Left renal pelvis (tissue), 4 donors: ENCODE data around the gene UNC45B. TPM values are rescaled to one million over a fixed set of nuclear protein-coding genes. Genes with fewer than 3 reads are reported as not detected.
"Not testable (repeated sequence)": the region's sequence is repeated elsewhere in the genome, so short reads cannot be mapped to it uniquely, and the experiment has no call there.

Source experiments
- DNase-seq, 4 donors: peaks; one replicate each; pipeline ENCODE4 v3.0.0-alpha.2; 2013; ENCODE audit warnings: low read depth in 4 of 4, low spot score in 3 of 4
- polyA plus RNA-seq, 4 donors: library from polyadenylated mRNA; unstranded; fragments of 120-200 nt; gene quantifications; one replicate each; pipeline ENCODE4 v1.2.1, GENCODE V29; 2013; ENCODE audit not compliant: insufficient read length in 4 of 4

UNC45B gene
- polyA plus RNA-seq, 4 donors: 0.04 to 0.27 (median 0.11) TPM

DNA sequence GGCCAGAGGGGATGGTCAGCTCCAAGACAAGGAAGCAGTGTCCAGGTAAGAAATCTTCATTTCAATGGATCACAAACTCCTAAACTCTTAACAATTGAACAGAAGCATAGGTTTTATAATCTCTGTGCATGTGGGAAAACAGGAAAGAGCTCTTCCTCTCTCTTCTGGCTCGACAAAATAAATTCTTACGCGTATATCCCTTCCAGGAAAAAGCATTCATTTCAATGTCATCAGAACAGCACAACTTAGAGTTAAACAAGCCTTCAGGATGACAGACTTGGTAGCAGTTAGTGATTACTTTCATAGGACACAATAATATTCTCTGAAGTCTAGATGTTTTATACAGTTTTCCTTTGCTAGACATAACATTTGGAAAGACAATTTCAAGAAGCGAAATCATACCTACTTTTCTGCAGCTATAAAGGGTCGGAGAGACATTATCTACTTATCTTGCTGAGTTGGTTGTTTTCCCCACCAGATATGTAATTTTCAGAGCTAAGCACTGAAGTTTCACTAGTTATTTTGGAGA, 65.9 kb downstream of the UNC45B start:
- no peak for DNase-seq

- no peak for DNase-seq
These were observed 66.6 kb downstream of the UNC45B start for GRCh38 chr17:35214192-35214591.

DNA sequence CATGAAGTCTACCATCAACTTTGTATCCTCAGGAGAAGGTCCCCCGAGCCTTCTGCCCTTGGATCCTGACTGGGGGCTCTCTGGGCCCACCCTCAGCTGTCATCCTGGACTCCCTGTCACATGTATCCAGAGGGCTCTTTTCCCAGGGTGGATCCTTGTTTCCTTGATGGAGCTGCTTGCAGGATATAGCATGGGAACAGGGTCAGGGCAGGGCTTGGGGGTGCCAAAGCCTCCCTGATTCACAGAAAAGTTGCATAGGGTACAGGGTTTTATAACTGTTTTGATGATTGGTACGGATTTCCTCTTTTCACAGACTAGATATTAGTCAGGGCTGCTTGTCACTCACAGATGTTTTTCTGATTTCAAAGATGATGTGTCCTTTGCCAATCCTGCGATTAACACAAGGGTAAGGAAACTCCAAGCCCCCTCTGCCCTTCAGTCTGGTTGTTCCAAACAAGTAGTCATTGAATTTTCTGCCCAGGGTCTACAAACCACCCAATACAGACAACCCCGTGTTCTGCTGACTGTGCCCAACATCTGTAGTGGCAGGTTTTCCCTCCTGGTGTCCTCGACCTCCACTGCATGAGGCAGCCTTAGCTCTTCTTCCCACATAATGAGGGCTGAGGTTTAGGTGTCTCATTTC, 67.1 kb downstream of the UNC45B start:
- DNase-seq: no peak

DNA sequence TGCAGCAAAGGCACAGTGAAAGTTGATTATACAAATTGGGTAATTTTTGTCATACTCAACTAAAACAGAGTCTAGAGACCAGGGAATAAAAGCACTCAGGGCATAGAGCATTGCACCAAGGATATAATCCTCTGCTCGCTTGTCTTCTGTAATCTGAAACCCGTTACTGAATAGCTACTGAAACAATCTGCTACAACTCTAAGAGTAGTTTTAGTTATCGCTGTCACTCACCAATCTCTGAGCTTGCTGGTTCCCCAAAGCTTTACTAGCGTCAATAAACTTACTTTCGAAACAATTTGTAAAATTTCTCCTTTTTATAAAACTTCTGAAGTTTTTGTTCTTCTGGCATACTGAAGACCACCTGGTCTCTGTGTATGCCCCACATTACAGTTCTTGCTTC, 69.5 kb downstream of the UNC45B start:
- no peak for DNase-seq

DNA sequence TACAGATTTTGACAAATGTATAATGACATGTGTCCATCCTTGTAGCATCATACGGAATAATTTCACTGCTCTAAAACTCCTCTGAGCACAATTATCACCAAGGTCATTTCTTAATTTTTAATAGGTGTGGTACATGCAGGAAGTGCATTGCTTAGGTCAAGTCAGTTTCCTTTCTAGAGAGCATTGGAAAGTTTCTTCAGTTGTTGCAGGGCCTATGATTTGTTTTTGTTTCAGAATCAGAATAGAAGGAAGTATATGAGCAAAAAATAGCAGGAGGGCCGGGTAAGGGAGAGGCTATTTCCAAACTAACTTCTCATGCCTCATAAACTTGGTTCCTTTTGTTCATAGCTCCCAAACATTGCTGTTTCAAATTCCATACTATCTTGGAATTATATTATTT, 71.3 kb downstream of the UNC45B start:
- no peak for DNase-seq

DNA sequence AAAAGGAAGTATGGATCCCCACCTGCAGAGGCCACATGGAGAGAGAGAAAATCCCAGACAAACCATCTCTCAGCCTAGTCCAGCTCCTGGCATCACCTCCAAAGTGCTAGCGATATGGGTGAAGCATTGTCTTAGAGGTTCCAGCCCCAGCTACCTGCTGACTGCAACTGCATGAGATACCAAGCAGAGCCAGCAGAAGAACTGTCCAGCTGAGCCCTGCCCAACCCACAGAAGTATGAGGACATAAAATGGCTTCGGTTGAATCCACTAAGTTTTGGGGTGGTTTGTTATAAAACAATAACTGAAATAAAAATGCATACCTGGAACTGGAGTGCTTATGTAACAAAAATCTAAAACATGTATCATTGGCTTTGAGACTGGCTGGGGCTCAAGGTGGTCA, 74.8 kb downstream of the UNC45B start:
- no peak for DNase-seq

DNA sequence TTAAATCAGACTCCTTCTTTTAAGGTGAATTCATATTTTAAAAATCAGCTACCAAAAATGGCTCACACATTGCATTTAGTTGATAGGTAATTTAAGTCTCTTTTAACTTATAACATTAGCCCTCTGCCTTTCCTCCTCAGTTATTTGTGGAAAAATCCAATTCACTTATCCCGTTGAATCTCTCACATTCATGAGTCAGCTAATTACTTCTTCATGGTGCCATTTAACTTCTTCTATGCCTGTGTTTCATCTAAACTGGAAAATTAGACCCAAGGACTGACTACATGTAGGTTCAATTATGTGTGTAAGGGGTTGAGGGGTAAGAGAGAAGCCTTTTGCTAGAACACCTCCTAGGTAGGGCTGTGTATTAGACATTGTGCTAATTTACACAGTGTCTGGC, 76.8 kb downstream of the UNC45B start:
- DNase-seq: no peak

- no peak for DNase-seq
These were observed 79.9 kb downstream of the UNC45B start for GRCh38 chr17:35227546-35227945.

DNA sequence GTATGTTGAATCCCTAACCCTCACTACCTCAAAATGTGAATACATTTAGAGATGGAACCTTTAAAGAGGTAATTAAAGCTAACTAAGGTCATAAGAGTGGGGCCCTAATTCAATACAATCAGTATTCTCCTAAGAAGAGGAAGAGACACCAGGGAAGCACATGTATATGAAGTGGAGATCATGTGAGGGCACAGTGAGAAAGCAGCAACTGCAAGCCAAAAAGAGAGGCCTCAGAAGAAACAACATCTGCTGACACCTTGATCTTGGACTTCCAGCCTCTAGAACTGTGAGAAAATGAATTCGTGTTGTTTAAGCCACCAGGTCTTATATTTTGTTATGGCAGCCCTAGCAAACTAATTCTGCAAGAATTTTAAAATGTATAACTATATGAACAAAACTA, 82.0 kb downstream of the UNC45B start:
- DNase-seq: no peak

DNA sequence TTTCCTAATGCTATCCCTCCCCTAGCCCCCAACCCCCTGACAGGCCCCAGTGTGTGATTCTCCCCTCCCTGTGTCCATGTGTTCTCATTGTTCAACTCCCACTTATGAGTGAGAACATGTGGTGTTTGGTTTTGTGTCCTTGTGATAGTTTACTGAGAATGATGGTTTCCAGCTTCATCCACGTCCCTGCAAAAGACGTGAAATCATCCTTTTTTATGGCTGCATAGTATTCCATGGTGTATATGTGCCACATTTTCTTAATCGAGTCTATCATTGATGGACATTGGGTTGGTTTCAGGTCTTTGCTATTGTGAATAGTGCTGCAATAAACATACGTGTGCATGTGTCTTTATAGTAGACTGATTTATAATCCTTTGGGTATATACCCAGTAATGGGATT, 86.7 kb downstream of the UNC45B start:
- DNase-seq: not testable (repeated sequence)

DNA sequence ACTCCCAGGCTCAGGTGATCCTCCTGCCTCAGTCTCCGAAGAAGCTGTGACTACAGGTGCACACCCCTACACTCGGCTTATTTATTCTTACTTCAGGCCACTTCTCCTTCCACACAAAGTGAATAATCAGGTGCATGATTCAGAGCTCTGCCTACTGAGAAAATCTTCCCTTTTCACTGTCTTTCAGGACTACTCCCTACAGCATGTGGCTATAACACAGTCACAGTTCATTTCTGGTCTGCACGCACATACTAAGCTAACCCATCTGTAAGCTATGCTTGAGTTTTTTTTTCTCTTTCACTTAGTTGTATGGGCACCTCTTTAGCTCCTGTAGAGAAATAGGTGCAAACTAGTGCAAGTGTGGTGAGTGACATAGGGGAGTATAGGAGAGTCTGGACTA, 87.7 kb downstream of the UNC45B start:
- DNase-seq: no peak

GRCh38 chr17:35235917-35236316, 88.3 kb downstream of the UNC45B start:
- DNase-seq: no peak

- DNase-seq: no peak
These were observed 89.2 kb downstream of the UNC45B start for GRCh38 chr17:35236821-35237220.

DNA sequence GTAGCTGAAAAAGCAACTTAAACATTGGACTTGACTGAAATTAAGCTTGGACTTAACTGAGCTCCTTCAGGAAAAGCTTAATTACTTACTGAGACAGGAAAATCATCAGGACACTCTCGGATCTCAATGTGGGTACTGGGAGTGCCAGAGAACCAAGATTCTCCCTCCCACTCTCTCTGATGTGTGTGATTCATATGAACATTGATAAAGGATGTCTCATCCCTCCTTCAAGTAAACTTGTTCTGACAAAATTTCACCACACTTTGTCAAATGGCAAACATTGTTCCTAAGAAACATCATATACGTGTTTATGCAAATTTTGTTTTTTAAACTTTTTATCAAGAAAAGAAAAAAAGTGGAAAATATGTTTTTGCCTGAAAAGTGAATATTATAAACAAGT, 91.2 kb downstream of the UNC45B start:
- no peak for DNase-seq

Other genes with a start within 250 kb of the UNC45B start
- 1 to 10 TPM; 4.8 to 5.6 (median 5.1) TPM for gene CCT6B, start 186.4 kb upstream of the UNC45B start, polyA plus RNA-seq
- gene ZNF830, start 186.3 kb upstream of the UNC45B start, polyA plus RNA-seq: 10 to 100 TPM; 21.6 to 25.4 (median 24.3) TPM
- gene LIG3, start 167.3 kb upstream of the UNC45B start, polyA plus RNA-seq: 10 to 100 TPM; 26.5 to 42.2 (median 36.5) TPM
- gene RFFL, start 84.1 kb upstream of the UNC45B start, polyA plus RNA-seq: 10 to 100 TPM; 13.7 to 27.8 (median 22.8) TPM
- gene RAD51D, start 28.0 kb upstream of the UNC45B start, polyA plus RNA-seq: 10 to 100 TPM in 3 of 4 donors, 1 to 10 TPM in 1; 8.7 to 13.6 (median 11.5) TPM
- gene FNDC8, start 26.2 kb upstream of the UNC45B start, polyA plus RNA-seq: under 1 TPM; 0.11 to 0.23 (median 0.15) TPM
- 10 to 100 TPM; 13.6 to 17.4 (median 15.6) TPM for gene NLE1, start 5.5 kb upstream of the UNC45B start, polyA plus RNA-seq
- gene SLC35G3, start 46.6 kb downstream of the UNC45B start, polyA plus RNA-seq: not detected
- gene SLFN5, start 95.3 kb downstream of the UNC45B start, polyA plus RNA-seq: 10 to 100 TPM; 12.9 to 19.2 (median 14.9) TPM
- gene SLFN11, start 225.8 kb downstream of the UNC45B start, polyA plus RNA-seq: 10 to 100 TPM; 10.9 to 28.4 (median 15.5) TPM